Effector memory CD4-positive, alpha-beta T cell (primary cell): Measurements from ENCODE around the gene TAF3.

Experiments used
- DNase-seq, 3 donors: peaks; one replicate each; pipeline ENCODE4 v3.0.0-alpha.2; 2020
- H3K27ac ChIP-seq: 2 replicates; pipeline ENCODE4 v1.7.0; 2013; ENCODE audit warnings: mild to moderate bottlenecking, low read length, moderate library complexity; ENCODE audit not compliant: insufficient read depth, poor library complexity, severe bottlenecking
- H3K27me3 ChIP-seq: replicated peaks from 2 replicates; pipeline ENCODE4 v1.7.0; 2013; ENCODE audit warnings: mild to moderate bottlenecking, low read length; ENCODE audit not compliant: insufficient read depth, control insufficient read depth, poor library complexity, severe bottlenecking
- H3K36me3 ChIP-seq: 2 replicates; pipeline ENCODE4 v1.7.0; 2013; ENCODE audit warnings: mild to moderate bottlenecking, low read length, moderate library complexity; ENCODE audit not compliant: control insufficient read depth, insufficient read depth
- H3K4me1 ChIP-seq: 2 replicates; pipeline ENCODE4 v1.7.0; 2013; ENCODE audit warnings: low read length, mild to moderate bottlenecking; ENCODE audit not compliant: control insufficient read depth, insufficient read depth, poor library complexity, severe bottlenecking
- H3K4me3 ChIP-seq: 2 replicates; pipeline ENCODE4 v1.7.0; 2013; ENCODE audit warnings: low read length, low read depth, mild to moderate bottlenecking; ENCODE audit not compliant: insufficient read depth, poor library complexity, severe bottlenecking
- H3K9me3 ChIP-seq: 2 replicates; pipeline ENCODE4 v1.7.0; 2013; ENCODE audit warnings: mild to moderate bottlenecking, low read length, moderate library complexity; ENCODE audit not compliant: control insufficient read depth

The TAF3 gene

DNA sequence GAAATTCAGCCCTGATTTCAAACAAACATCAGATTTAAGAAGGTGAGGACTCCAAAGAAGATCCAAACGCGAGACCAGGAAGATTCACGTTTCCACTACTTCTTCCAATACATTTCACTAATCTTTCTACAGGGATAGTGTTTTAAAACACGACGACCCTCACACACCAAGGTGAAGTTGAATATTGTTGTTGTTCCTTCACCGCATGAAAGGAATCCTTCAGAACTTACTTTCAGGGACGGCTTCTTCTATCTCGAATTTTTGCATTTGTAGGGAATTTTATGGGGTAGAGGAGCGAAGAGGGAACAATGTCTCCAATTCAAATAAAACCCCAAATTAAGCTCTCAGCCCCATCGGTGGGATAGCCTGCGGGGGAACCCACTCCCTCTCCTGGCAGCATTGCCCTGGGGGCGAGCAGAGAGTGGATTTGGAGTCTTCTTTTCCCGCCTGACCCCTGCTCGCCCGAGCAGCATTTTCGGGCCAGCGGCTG, 234.7 kb downstream of the TAF3 start:
- DNase-seq = no peak
- H3K4me1 ChIP-seq = peaks cover 56% of the 10 kb centered on the region
- no peak overlapping the region for H3K4me3 ChIP-seq
- peaks cover 50% of the 10 kb centered on the region for H3K27me3 ChIP-seq
- peaks cover 6% of the 10 kb centered on the region for H3K36me3 ChIP-seq
- H3K9me3 ChIP-seq = no peaks in the 10 kb centered on the region
- H3K27ac ChIP-seq = no peak overlapping the region

DNA sequence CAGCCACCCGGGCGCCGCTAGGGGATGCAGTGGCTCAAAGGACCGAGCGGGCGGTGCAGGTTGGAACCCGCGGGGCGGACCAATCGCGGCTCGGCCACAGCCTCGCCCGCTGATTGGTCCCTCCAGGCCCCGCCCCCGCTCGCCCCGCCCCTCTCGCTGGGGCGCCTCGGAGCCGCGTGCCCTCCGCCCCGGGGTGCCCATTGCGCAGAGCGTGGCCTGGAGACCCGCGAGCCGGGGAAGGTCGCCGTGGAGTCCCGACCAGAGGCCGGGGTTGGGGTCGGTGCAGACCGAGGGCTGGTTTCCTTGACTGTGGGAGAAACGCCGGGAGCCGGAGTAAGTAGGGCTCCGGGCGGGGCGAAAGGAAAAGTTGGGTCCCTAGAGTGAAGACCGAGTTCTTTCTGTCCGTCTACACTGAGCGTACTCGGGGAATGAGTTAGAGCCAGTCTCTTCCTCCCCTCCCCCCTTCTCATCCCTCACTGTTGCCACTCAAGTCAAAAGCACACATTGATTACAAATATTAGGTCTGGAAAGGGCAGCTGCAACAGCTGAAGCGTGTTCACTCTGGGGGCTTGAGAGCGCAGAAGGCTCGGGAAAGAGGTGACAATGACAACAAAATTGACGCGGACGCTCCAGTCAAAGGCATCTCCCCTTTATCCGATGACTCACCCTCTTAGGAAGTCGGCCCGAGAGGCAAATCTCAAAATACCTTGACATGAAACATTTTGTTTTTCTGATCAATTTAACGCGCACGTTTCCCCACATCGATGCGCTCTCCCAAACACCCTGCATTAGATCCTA, 235.3 kb downstream of the TAF3 start:
- peak; percentile 81 to 89 (median 88) for DNase-seq
- H3K9me3 ChIP-seq = no peaks in the 10 kb centered on the region
- H3K4me1 ChIP-seq = peaks cover 56% of the 10 kb centered on the region
- peak overlapping the region; percentile 91 for H3K27ac ChIP-seq
- peaks cover 44% of the 10 kb centered on the region for H3K27me3 ChIP-seq
- H3K36me3 ChIP-seq = peaks cover 10% of the 10 kb centered on the region
- peak overlapping the region; percentile 84 for H3K4me3 ChIP-seq

DNA sequence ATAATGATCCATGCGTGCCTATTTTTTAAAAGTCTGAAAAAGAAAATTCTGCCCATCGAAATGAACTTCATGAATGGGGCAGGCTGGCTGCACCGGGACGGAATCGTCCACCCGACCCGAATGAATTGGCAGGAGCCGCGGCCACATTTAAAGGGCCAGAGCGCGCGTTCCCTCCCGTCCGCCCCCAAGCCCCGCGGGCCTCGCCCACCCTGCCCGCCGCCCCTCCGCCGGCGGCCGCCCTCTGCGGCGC, 235.9 kb downstream of the TAF3 start:
- peak overlapping the region; percentile 84 for H3K4me3 ChIP-seq
- DNase-seq = no peak

DNA sequence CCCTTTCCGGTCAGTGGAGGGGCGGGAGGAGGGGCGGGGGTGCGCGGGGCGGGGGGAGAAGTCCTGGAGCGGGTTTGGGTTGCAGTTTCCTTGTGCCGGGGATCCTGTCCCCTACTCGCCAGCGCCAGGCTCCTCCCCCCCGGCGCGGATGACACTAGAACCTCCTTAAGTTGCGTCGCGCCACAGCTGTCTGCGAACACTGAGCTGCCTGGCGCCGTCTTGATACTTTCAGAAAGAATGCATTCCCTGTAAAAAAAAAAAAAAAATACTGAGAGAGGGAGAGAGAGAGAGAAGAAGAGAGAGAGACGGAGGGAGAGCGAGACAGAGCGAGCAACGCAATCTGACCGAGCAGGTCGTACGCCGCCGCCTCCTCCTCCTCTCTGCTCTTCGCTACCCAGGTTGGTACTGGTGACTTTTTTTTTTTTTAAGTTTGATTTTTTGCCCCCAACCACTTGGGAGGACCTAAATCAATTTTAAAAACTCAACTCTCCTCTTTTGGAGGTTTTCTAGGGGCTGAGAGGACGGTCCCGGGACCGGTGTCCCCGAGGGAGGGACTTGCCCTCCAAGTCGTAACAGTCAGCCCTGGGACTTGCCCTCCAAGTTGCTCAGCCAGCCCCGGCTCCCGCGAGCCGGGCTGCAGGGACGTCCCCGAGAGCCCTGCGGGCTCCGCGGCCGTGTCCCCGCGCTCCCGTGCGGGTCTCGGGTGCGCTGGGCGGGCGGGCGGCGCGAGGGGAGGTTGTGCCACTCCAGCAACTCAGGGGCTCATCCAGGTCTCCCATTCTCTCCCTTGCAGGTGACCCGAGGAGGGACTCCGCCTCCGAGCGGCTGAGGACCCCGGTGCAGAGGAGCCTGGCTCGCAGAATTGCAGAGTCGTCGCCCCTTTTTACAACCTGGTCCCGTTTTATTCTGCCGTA, 236.4 kb downstream of the TAF3 start, which contains the start of gene GATA3:
GATA3 (plus strand) TSS at position 195 of the 914 bp plus-strand sequence. CDS start 968 bp downstream, outside the sequence.
- Histone ChIP-seq H3K27me3 (peaks cover 33% of the 10 kb centered on the region), H3K36me3 (peaks cover 13% of the 10 kb centered on the region), H3K4me3 (peak within 1 kb of the TSS; percentile 84), H3K27ac (peak within 1 kb of the TSS; percentile 91), H3K9me3 (no peaks in the 10 kb centered on the region), H3K4me1 (peaks cover 56% of the 10 kb centered on the region)
- DNase-seq = peak; percentile 76 to 81 (median 77)

More for the DNA sequence above, 235.9 kb downstream of the TAF3 start:
- Histone ChIP-seq H3K27ac (peak overlapping the region; percentile 91), H3K9me3 (no peaks in the 10 kb centered on the region), H3K4me1 (peaks cover 56% of the 10 kb centered on the region), H3K36me3 (peaks cover 13% of the 10 kb centered on the region), H3K27me3 (peaks cover 38% of the 10 kb centered on the region)

DNA sequence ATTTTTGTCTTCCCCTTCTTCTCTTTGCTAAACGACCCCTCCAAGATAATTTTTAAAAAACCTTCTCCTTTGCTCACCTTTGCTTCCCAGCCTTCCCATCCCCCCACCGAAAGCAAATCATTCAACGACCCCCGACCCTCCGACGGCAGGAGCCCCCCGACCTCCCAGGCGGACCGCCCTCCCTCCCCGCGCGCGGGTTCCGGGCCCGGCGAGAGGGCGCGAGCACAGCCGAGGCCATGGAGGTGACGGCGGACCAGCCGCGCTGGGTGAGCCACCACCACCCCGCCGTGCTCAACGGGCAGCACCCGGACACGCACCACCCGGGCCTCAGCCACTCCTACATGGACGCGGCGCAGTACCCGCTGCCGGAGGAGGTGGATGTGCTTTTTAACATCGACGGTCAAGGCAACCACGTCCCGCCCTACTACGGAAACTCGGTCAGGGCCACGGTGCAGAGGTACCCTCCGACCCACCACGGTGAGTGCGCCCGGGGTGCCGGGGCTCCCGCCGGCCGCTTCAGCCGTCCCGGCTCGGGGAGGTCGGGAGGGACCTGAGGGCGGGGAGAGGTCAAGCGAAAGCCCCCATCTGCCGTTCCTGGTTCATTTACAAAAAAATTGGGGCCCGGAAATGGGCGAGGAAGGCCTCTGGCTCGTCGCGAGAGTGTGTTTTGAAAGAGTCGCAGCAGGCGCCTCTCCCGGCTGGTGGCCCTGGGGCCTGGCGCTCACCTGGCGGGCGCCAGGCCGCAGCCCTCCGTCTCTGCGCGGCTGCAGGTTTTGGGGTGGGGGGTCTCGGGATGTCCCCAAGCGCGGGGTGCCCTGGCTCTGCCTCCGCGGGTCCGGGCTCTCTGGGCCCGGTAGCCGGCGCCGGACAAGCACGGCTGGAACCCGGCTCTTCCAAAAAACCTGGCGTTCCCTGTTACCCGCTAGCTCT, 237.4 kb downstream of the TAF3 start:
- Histone ChIP-seq H3K4me1 (peaks cover 51% of the 10 kb centered on the region), H3K27me3 (peaks cover 23% of the 10 kb centered on the region), H3K27ac (peak overlapping the region; percentile 91), H3K9me3 (no peaks in the 10 kb centered on the region), H3K4me3 (peak overlapping the region; percentile 84), H3K36me3 (peaks cover 13% of the 10 kb centered on the region)
- peak in 1 of 3 donors; percentile 15 for DNase-seq

DNA sequence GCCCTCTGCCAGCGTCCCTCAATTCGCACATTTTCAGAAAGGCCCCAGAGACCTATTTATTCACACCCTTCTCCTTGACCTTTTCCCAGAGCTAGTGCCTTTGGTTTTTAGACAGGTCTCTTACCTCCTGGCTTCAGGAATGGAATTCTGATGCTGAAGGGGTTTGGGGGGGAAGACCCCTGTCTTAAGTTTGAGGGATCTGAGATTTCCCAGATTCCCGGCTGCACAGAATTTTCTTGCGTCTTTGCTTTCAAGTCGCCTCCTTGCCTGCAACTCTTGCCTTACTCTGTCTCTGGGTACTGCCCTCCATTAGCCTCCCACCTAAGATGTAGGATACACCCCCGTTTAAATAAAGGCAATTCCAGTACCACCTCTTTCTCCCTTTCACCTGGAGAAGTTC, 238.1 kb downstream of the TAF3 start:
- peaks cover 13% of the 10 kb centered on the region for H3K36me3 ChIP-seq
- H3K27me3 ChIP-seq = peaks cover 18% of the 10 kb centered on the region
- H3K27ac ChIP-seq = peak overlapping the region; percentile 91
- no peak for DNase-seq
- peak overlapping the region; percentile 84 for H3K4me3 ChIP-seq
- H3K9me3 ChIP-seq = no peaks in the 10 kb centered on the region
- H3K4me1 ChIP-seq = peaks cover 53% of the 10 kb centered on the region

DNA sequence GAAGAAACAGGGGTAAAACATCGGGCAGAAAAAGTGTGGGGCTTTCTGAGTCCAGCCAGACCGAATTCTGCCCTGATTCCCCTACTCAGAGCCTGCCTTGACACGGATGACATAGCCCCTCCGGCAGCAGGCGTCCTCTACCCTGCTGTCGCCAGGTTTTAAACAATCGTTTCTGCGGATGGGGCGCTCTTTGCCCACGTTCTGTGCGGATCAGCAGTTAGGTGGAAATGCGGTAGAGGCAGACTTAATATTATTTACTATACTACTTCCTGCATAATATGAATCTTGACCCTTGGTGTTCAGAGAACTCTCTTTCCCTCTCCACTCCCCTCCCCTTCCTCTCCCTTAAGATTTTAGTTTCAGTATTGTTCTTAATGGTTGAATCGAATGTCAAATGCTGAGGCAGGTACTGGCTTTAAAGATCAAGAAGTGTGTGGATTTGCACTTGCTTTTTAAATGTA, 238.6 kb downstream of the TAF3 start:
- Histone ChIP-seq H3K9me3 (no peaks in the 10 kb centered on the region), H3K36me3 (peaks cover 13% of the 10 kb centered on the region), H3K27me3 (peaks cover 13% of the 10 kb centered on the region), H3K4me3 (peak overlapping the region; percentile 84), H3K4me1 (peaks cover 50% of the 10 kb centered on the region), H3K27ac (peak overlapping the region; percentile 91)
- peak in 1 of 3 donors; percentile 33 for DNase-seq

DNA sequence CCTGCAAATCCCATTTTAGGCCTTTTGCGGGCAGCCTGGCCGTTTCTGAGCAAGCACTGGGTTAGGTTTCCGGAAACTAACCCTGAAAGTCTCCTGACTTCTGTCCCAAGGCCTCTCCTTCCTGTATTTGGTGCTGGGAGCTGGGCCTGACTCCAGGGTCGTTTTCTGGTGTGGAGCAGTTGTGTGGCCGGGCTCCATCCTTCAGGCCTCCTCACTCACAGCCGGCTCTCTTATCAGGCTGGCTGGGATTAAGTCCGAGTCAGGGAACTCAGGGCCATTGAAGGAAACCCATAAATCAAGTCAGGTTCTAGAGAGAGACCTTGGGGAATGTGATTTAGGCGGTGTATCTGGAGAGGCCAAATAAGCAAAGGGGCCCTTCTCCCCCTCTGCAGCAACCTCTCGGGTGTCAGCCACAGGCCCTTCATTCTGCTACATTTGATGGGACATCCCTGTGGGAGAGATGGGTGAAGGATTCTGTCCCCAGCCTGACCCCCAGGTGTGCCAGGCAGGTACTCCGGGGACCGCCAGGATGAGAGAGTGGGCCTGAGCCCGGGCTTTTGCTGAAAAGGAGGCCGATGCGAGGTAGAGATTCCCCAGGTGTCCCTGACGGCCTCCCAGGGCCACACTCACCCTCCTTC, 239.4 kb downstream of the TAF3 start:
- Histone ChIP-seq H3K36me3 (peaks cover 15% of the 10 kb centered on the region), H3K27ac (peak overlapping the region; percentile 91), H3K9me3 (no peaks in the 10 kb centered on the region), H3K27me3 (peaks cover 5% of the 10 kb centered on the region), H3K4me3 (peak overlapping the region; percentile 84), H3K4me1 (peaks cover 52% of the 10 kb centered on the region)
- DNase-seq = no peak
